Endometrial microvascular endothelial cells (primary cell): ENCODE data around the gene ELL. TPM values are rescaled to one million over a fixed set of nuclear protein-coding genes. Genes with fewer than 3 reads are reported as not detected.

Experiments
- in situ Hi-C: cut with HindIII; loops from 2 replicates; pipeline ENCODE4 v1.10.0; 2017; ENCODE audit warnings: low sequenced_read_pairs, low pct_unique_long_range_greater_than_20kb; ENCODE audit errors: inconsistent ontology term
- total RNA-seq: library from RNA; depleted of rRNA; stranded (reverse); fragments of >200 nt; gene quantifications from one replicate; pipeline ENCODE4 v1.2.3, GENCODE V29; 2015; ENCODE audit errors: inconsistent ontology term

ELL gene
- total RNA-seq, 1 donor from 2014 or later, result 18.6 TPM

DNA sequence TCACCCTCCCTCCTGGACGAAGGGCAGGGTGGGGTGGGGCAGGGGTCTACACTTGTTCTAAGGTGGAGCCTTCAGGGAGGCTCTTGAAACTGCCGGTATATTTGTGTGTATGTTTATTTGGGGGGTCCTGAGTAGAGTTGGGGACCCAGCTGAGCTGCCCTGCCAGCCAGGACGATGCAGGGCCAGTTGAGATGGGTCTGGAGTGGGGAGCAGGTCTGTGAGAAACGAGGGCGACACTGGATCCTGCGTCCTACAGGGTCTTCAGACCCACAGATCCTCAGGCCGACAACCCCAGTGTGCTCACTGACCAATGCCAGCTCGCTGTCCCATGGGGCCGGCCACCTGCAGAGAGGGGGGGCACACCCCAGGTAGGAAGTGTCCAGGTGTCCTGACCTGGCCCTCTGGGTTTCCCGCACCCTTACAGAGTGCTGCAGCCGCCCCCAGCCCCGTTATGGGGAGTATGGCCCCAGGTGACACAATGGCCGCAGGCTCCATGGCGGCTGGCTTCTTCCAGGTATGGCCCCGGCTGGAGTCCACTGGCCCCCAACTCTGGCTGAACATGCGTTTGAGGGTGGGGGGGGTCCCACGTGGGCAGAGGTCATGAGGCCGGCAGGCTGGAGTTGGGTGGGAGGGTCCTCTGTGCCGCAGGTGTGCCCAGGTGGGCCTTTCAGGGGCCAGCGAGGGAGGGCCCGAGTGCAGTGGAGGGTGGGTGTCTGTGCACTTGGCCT, 91.3 kb downstream of the ELL start:
- in situ Hi-C loops, result no loop called here

DNA sequence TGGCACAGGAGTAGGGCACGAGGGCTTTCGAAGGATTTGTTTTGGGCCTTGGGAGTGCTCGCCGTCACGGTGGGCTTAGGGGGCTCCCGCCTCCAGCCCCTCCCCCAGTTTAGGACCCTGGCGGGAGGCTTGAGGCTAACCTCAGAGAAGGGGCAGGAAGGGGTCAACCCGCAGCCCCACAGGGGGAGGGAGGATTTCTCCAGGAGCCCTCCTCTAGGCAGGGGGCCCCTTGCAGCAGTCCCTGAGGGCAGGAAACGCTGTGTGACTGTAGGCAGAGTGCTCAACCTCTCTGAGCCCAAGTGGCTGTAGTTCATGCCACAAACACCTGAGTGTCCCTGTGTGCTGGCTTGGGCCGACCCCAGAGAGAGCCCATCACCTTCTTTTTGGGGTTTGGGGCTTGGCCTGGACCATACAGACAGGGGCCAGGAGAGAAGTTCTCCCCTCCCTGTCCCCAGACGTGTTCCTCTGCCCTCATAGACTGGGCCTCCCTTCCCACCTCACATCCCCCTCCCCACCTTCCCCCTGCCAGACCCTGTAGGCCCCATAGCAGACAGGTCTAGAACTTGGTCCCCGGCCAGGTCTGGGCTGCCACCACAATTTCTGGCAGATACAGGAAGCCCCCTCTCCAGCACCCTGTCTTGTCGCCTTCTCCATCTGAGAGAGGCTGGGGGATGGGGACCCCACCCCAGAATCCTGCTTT, 92.0 kb downstream of the ELL start:
- in situ Hi-C loops, result no loop called here

- in situ Hi-C loops, result no loop called here
Measured at GRCh38 chr19:18428787-18429674, 92.8 kb downstream of the ELL start.

- in situ Hi-C loops, result no loop called here
Measured at GRCh38 chr19:18428173-18428786, 93.6 kb downstream of the ELL start.

DNA sequence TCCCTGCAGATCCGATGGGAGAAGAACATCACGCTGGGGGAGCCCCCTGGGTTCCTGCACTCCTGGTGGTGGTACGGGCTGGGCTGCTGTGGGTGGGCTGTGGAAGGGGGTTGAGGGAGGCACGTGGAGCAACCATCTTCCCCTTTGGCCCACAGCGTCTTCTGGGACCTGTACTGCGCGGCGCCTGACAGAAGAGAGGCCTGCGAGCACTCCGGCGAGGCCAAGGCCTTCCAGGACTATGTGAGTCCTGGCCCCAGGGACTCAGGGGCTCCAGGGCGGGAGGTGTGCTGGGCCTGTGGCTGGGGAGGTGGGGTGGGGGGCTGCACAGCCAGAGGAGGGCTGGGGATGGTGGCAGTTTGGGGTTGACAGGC, 94.1 kb downstream of the ELL start:
- in situ Hi-C loops, result no loop called here

- in situ Hi-C loops, result no loop called here
Measured at GRCh38 chr19:18427080-18427742, 94.7 kb downstream of the ELL start.

GRCh38 chr19:18426416-18426767, 95.5 kb downstream of the ELL start:
- in situ Hi-C loops, result no loop called here

DNA sequence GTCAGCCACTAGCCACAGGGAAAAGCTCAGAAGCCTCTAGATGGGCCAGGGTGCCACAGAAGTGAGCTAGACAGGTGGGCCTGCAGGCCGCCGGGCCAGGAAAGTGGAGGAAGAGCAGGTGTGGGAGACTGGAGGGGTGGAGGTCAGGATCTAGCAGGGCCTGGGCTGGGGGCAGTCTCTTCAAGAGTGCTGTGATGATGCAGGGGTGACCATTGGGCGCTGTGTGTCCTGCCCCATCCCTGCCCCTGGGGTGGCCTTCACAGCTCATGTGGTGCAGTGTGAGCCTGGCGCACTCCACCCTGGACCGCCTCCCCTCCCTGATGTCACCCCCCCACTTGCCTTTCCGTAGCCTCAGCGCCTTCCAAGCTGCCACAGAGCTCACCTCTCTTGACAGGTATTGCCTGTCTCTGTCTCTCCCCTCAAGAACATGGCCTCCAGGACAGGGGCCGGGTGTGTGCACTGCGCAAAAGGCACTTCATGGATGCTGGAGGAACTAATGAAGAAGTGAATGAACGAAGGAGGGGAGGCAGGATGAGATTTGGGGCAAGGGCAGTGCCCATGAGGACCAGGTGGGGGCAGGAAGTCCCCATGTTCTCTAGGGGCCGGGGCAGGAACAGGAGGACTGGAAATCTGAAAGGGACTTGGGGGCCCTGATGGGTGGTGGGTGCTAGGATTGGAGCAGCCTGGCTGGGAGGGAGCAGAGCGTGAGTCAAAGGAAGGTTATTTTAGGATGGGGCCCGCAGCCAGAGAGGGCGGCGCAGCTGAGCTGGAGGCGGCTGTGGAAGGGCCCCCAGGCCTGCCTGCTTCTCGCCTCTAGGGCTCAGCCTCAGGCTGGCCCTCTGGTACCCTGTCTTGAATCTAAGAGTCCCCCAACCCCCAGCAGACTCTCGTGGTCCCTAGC, 96.1 kb downstream of the ELL start:
- in situ Hi-C loops, result no loop called here

DNA sequence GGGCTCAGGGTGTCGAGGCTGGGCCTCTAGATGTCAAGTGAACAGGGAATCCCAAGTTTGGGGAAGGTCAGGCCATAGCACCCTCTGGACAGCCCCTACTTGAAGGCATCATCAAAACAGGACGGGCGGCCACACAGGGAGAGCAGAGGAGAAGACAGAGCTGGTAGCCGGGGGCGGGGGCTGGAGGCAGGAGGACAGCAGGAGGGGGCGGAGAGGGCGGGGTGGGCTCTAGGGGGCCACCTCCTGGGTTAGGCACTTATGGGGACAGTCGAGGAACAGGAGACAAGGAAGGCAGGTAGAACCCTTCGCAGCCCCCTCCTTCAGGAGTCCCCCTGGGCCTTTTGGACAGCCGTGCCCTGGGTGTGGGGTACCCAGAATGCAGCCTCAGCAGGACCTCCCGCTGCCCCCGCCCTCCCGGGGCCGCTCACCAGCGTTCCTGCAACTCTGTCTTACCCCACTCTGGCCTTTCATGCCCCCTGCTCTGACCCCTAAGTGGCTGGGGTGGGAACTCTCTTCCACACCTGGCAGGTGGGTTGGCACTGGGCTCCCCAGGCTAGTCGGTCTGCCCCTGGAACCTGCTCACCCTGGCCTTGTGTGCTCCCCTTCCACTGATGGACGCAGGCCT, 96.9 kb downstream of the ELL start:
- in situ Hi-C loops, result no loop called here

DNA sequence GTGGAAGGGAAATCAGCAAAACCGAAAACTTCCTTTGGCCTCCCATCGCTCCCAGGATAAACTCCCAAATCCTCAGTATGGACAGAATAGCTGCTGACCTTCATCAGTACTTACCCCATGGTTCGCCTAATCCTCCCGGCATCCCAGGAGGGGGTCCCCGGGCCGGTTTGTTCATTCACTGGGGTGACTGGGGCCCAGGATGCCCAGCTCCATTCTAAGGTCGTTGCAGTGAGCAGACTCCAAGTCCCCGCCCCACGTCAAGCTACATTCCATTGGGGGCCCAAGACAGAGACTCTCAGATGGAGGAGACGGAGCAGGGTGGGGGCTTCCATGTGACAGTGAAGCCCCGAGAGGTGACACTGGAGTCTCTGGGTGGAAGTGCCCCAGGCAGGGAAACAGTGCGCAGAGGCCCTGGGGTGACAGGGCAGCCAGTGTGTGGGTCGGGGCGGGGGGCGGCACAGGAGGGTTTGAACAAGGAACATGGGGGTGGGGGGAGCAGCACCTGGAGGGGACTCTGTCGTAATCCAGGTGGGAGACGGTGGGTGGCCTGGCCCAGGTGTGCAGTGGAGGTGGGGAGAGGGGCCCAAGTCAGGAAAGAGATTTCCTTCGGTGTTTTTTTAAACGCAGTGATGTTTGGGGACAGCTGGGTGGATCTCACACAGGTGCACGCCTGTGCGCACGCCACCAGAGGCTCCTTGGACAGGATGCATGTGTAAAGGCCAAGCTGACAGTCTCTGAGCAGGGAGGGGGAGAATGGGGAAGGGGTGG, 97.6 kb downstream of the ELL start:
- in situ Hi-C loops, result no loop called here

GRCh38 chr19:18423258-18424020, 98.4 kb downstream of the ELL start:
- in situ Hi-C loops, result no loop called here

GRCh38 chr19:18422530-18423191, 99.2 kb downstream of the ELL start:
- in situ Hi-C loops, result no loop called here

DNA sequence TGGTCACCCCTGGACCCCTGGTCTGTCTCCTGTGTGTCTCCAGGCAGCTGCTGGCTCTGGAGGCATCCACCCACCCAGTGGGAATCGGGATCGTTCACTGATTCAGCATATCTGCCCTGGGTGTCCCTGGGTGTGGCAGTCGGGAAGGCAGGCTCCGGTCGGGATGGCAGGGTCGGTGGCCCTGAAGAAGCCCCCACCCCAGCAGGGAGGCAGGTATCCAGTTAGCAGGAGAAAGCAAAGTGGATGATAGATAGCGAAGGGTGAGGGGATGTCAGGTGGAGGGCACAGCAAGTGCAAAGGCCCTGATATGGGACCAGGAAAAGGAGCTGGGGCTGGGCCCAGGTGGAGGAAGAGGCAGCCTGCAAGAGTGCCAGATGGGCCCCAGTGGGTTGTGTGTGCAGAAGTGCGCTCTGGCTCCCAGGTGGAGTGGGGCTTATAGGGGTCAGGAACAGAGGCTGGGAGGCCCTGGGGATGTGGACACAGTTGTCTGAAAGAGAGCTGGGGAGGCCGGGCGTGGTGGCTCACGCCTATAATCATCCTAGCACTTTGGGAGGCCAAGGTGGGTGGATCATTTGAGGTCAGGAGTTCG, 100.4 kb downstream of the ELL start:
- in situ Hi-C loops, result no loop called here

- in situ Hi-C loops, result no loop called here
Measured at GRCh38 chr19:18420930-18421329, 100.9 kb downstream of the ELL start.

DNA sequence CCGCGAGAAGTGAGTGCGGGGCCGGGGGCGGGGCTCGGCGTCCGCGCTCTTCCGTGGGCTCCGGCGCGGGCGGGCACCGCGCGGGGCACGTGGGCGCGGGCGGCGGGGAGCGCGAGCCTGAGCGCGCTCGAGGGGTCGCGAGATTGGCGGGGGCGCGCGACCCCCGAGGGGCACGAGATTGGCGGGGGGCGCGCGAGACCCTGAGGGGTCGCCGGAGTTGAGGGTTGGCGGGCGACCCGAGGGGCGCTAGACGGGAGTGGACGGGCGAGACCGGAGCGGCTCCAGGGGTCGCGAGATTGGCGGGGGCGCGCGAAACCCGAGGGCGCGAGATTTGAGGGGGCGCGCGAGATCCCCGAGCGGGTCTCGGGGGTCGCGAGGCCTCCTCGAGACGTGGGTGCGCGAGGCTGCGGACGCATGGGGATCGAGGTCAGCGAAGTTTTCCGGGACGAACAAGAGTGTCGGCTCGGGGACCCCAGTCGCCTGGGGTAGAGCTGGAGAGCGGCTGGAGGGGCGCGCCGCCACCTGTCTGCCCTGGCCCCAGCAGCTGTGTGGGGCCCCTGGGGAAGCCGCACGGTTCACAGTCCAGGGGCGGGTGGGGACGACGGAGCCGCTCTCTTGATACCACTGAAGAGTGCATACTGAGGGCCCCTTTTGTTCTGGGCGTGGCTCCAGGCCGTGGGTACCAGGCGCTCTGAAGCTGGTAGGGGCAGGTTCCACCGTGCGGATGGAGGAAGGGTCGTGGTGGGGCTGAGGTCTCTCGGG, 102.0 kb downstream of the ELL start:
- in situ Hi-C loops, result no loop called here
